ENCODE measurements around the gene MIGA1.
"Not testable (repeated sequence)": the region's sequence is repeated elsewhere in the genome, so short reads cannot be mapped to it uniquely, and the experiment has no call there.

MIGA1 gene

GRCh38 chr1:77783141-77783540, 3.7 kb downstream of the MIGA1 start:
- Histone ChIP-seq H3K79me2 (ENCODE audit: control insufficient read depth, insufficient read depth, low read length) (no peaks in the 10 kb centered on the region), H3K23ac (ENCODE audit: low read length) (no peak overlapping the region), H3K4me2 (ENCODE audit: low read length) (no peak overlapping the region), H3K4me1 (ENCODE audit: control insufficient read depth, low read depth, low read length) (no peaks in the 10 kb centered on the region), H2AK5ac (ENCODE audit: low read length) (no peak overlapping the region), H3K4me3 (ENCODE audit: low read length) (no peak overlapping the region), H4K5ac (ENCODE audit: low read length) (no peak overlapping the region), H3K4ac (ENCODE audit: low read depth, low read length) (no peak overlapping the region), H2BK5ac (ENCODE audit: low read length) (no peak overlapping the region), H3K27ac (ENCODE audit: low read depth, low read length) (no peak overlapping the region), H3K79me1 (ENCODE audit: low read length) (no peaks in the 10 kb centered on the region), H3K27me3 (ENCODE audit: insufficient read depth, low read length, poor library complexity) (no peaks in the 10 kb centered on the region), H2BK15ac (replicated peaks; ENCODE audit: low read depth) (no peak overlapping the region), H2BK120ac (ENCODE audit: low read depth, low read length) (no peak overlapping the region), H3K36me3 (ENCODE audit: control insufficient read depth, insufficient read depth, low read length) (peaks cover 2% of the 10 kb centered on the region), H3K18ac (ENCODE audit: low read length) (no peak overlapping the region), H3K9ac (ENCODE audit: low read length) (no peak overlapping the region), H4K8ac (ENCODE audit: low read depth, low read length) (no peak overlapping the region), H3K56ac (ENCODE audit: low read length) (no peak overlapping the region)
- DNase-seq = no peak
- WGBS (ENCODE audit: extremely low coverage, insufficient coverage, low lambda C conversion rate) = no CpG with 5 or more reads among the region's 2 CpGs

- not testable (repeated sequence) for H3K4me1 ChIP-seq (ENCODE audit: control insufficient read depth, low read depth, low read length); DNase-seq; H3K9ac ChIP-seq (ENCODE audit: low read length); H2BK120ac ChIP-seq (ENCODE audit: low read depth, low read length); H2BK5ac ChIP-seq (ENCODE audit: low read length); H3K79me1 ChIP-seq (ENCODE audit: low read length); H3K4me2 ChIP-seq (ENCODE audit: low read length); H3K79me2 ChIP-seq (ENCODE audit: control insufficient read depth, insufficient read depth, low read length); H2AK5ac ChIP-seq (ENCODE audit: low read length); H3K23ac ChIP-seq (ENCODE audit: low read length); H3K4ac ChIP-seq (ENCODE audit: low read depth, low read length); H2BK15ac ChIP-seq (replicated peaks; ENCODE audit: low read depth); H3K27ac ChIP-seq (ENCODE audit: low read depth, low read length); H3K27me3 ChIP-seq (ENCODE audit: insufficient read depth, low read length, poor library complexity); H3K18ac ChIP-seq (ENCODE audit: low read length); H4K5ac ChIP-seq (ENCODE audit: low read length); H3K4me3 ChIP-seq (ENCODE audit: low read length); H4K8ac ChIP-seq (ENCODE audit: low read depth, low read length); H3K36me3 ChIP-seq (ENCODE audit: control insufficient read depth, insufficient read depth, low read length); H3K56ac ChIP-seq (ENCODE audit: low read length)
- no CpG with 5 or more reads among the region's 2 CpGs for WGBS (ENCODE audit: extremely low coverage, insufficient coverage, low lambda C conversion rate)
Observed at GRCh38 chr1:77786093-77786741, 6.8 kb downstream of the MIGA1 start.

GRCh38 chr1:77794550-77794949, 15.1 kb downstream of the MIGA1 start:
- no peak overlapping the region for H2AK5ac ChIP-seq (ENCODE audit: low read length)
- no peak overlapping the region for H2BK15ac ChIP-seq (replicated peaks; ENCODE audit: low read depth)
- no peak overlapping the region for H3K4me3 ChIP-seq (ENCODE audit: low read length)
- no peaks in the 10 kb centered on the region for H3K79me2 ChIP-seq (ENCODE audit: control insufficient read depth, insufficient read depth, low read length)
- WGBS (ENCODE audit: extremely low coverage, insufficient coverage, low lambda C conversion rate) = no CpG with 5 or more reads among the region's 3 CpGs
- H3K56ac ChIP-seq (ENCODE audit: low read length) = no peak overlapping the region
- H3K79me1 ChIP-seq (ENCODE audit: low read length) = no peaks in the 10 kb centered on the region
- no peak overlapping the region for H2BK120ac ChIP-seq (ENCODE audit: low read depth, low read length)
- no peak overlapping the region for H3K18ac ChIP-seq (ENCODE audit: low read length)
- no peak overlapping the region for H3K23ac ChIP-seq (ENCODE audit: low read length)
- no peaks in the 10 kb centered on the region for H3K4me1 ChIP-seq (ENCODE audit: control insufficient read depth, low read depth, low read length)
- no peak overlapping the region for H3K4me2 ChIP-seq (ENCODE audit: low read length)
- H4K8ac ChIP-seq (ENCODE audit: low read depth, low read length) = no peak overlapping the region
- H3K27me3 ChIP-seq (ENCODE audit: insufficient read depth, low read length, poor library complexity) = no peaks in the 10 kb centered on the region
- H4K5ac ChIP-seq (ENCODE audit: low read length) = no peak overlapping the region
- no peak overlapping the region for H3K27ac ChIP-seq (ENCODE audit: low read depth, low read length)
- H3K9ac ChIP-seq (ENCODE audit: low read length) = no peak overlapping the region
- H3K36me3 ChIP-seq (ENCODE audit: control insufficient read depth, insufficient read depth, low read length) = no peaks in the 10 kb centered on the region
- no peak overlapping the region for H2BK5ac ChIP-seq (ENCODE audit: low read length)
- no peak for DNase-seq
- no peak overlapping the region for H3K4ac ChIP-seq (ENCODE audit: low read depth, low read length)

- H2BK15ac ChIP-seq (replicated peaks; ENCODE audit: low read depth) = no peak overlapping the region
- no peak overlapping the region for H3K9ac ChIP-seq (ENCODE audit: low read length)
- no peak overlapping the region for H3K18ac ChIP-seq (ENCODE audit: low read length)
- H2BK120ac ChIP-seq (ENCODE audit: low read depth, low read length) = no peak overlapping the region
- no peak overlapping the region for H3K4me2 ChIP-seq (ENCODE audit: low read length)
- H3K27ac ChIP-seq (ENCODE audit: low read depth, low read length) = no peak overlapping the region
- H3K79me2 ChIP-seq (ENCODE audit: control insufficient read depth, insufficient read depth, low read length) = no peaks in the 10 kb centered on the region
- H2BK5ac ChIP-seq (ENCODE audit: low read length) = no peak overlapping the region
- no peak overlapping the region for H4K5ac ChIP-seq (ENCODE audit: low read length)
- H3K36me3 ChIP-seq (ENCODE audit: control insufficient read depth, insufficient read depth, low read length) = no peaks in the 10 kb centered on the region
- no peaks in the 10 kb centered on the region for H3K27me3 ChIP-seq (ENCODE audit: insufficient read depth, low read length, poor library complexity)
- no peak overlapping the region for H3K56ac ChIP-seq (ENCODE audit: low read length)
- no peaks in the 10 kb centered on the region for H3K79me1 ChIP-seq (ENCODE audit: low read length)
- H3K4me3 ChIP-seq (ENCODE audit: low read length) = no peak overlapping the region
- no peak overlapping the region for H2AK5ac ChIP-seq (ENCODE audit: low read length)
- H3K4ac ChIP-seq (ENCODE audit: low read depth, low read length) = no peak overlapping the region
- H3K4me1 ChIP-seq (ENCODE audit: control insufficient read depth, low read depth, low read length) = no peaks in the 10 kb centered on the region
- H4K8ac ChIP-seq (ENCODE audit: low read depth, low read length) = no peak overlapping the region
- no CpG with 5 or more reads among the region's 5 CpGs for WGBS (ENCODE audit: extremely low coverage, insufficient coverage, low lambda C conversion rate)
- DNase-seq = no peak
- no peak overlapping the region for H3K23ac ChIP-seq (ENCODE audit: low read length)
Observed at GRCh38 chr1:77796695-77797405, 17.4 kb downstream of the MIGA1 start.

- peak; percentile 13 for DNase-seq
- no peak overlapping the region for H3K4me3 ChIP-seq (ENCODE audit: low read length)
Observed at GRCh38 chr1:77797991-77798390, 18.5 kb downstream of the MIGA1 start.

GRCh38 chr1:77802026-77802425, 22.6 kb downstream of the MIGA1 start:
- Histone ChIP-seq H3K36me3 (ENCODE audit: control insufficient read depth, insufficient read depth, low read length) (no peaks in the 10 kb centered on the region), H2AK5ac (ENCODE audit: low read length) (no peak overlapping the region)
- WGBS (ENCODE audit: extremely low coverage, insufficient coverage, low lambda C conversion rate) = 100% methylated on average over 1 of the region's 2 CpGs

More at GRCh38 chr1:77797991-77798390, 18.5 kb downstream of the MIGA1 start:
- no peak overlapping the region for H2BK5ac ChIP-seq (ENCODE audit: low read length)
- no peak overlapping the region for H4K8ac ChIP-seq (ENCODE audit: low read depth, low read length)
- no peak overlapping the region for H3K27ac ChIP-seq (ENCODE audit: low read depth, low read length)
- no peak overlapping the region for H3K4me2 ChIP-seq (ENCODE audit: low read length)
- no peak overlapping the region for H2AK5ac ChIP-seq (ENCODE audit: low read length)
- H2BK120ac ChIP-seq (ENCODE audit: low read depth, low read length) = no peak overlapping the region
- H3K79me2 ChIP-seq (ENCODE audit: control insufficient read depth, insufficient read depth, low read length) = no peaks in the 10 kb centered on the region
- no peaks in the 10 kb centered on the region for H3K36me3 ChIP-seq (ENCODE audit: control insufficient read depth, insufficient read depth, low read length)
- no peak overlapping the region for H2BK15ac ChIP-seq (replicated peaks; ENCODE audit: low read depth)
- H3K4me1 ChIP-seq (ENCODE audit: control insufficient read depth, low read depth, low read length) = no peaks in the 10 kb centered on the region
- no peak overlapping the region for H3K23ac ChIP-seq (ENCODE audit: low read length)
- no peaks in the 10 kb centered on the region for H3K79me1 ChIP-seq (ENCODE audit: low read length)
- no peak overlapping the region for H3K9ac ChIP-seq (ENCODE audit: low read length)
- no peak overlapping the region for H3K56ac ChIP-seq (ENCODE audit: low read length)
- H3K4ac ChIP-seq (ENCODE audit: low read depth, low read length) = no peak overlapping the region
- no peak overlapping the region for H4K5ac ChIP-seq (ENCODE audit: low read length)
- H3K27me3 ChIP-seq (ENCODE audit: insufficient read depth, low read length, poor library complexity) = no peaks in the 10 kb centered on the region
- no peak overlapping the region for H3K18ac ChIP-seq (ENCODE audit: low read length)

More at GRCh38 chr1:77802026-77802425, 22.6 kb downstream of the MIGA1 start:
- Histone ChIP-seq H3K4ac (ENCODE audit: low read depth, low read length) (no peak overlapping the region), H4K8ac (ENCODE audit: low read depth, low read length) (no peak overlapping the region), H3K23ac (ENCODE audit: low read length) (no peak overlapping the region), H3K4me2 (ENCODE audit: low read length) (no peak overlapping the region), H2BK15ac (replicated peaks; ENCODE audit: low read depth) (no peak overlapping the region), H3K27ac (ENCODE audit: low read depth, low read length) (no peak overlapping the region), H3K79me2 (ENCODE audit: control insufficient read depth, insufficient read depth, low read length) (no peaks in the 10 kb centered on the region), H4K5ac (ENCODE audit: low read length) (no peak overlapping the region), H3K4me3 (ENCODE audit: low read length) (no peak overlapping the region), H2BK5ac (ENCODE audit: low read length) (no peak overlapping the region), H3K79me1 (ENCODE audit: low read length) (no peaks in the 10 kb centered on the region), H3K56ac (ENCODE audit: low read length) (no peak overlapping the region), H3K18ac (ENCODE audit: low read length) (no peak overlapping the region), H2BK120ac (ENCODE audit: low read depth, low read length) (no peak overlapping the region), H3K27me3 (ENCODE audit: insufficient read depth, low read length, poor library complexity) (no peaks in the 10 kb centered on the region), H3K4me1 (ENCODE audit: control insufficient read depth, low read depth, low read length) (no peaks in the 10 kb centered on the region), H3K9ac (ENCODE audit: low read length) (no peak overlapping the region)
- no peak for DNase-seq

Measured in mesendoderm (in vitro differentiated cells).